ENCODE results near the gene VPS13A.

GRCh38 chr9:77375956-77376532 is 198.7 kb downstream of the VPS13A start:
- no peak for TF ChIP-seq GATA2 (IDR thresholded peaks at IDR 0.05; ENCODE audit: low read depth, low read length)
- TF ChIP-seq GATA3 (IDR thresholded peaks at IDR 0.05; ENCODE audit: low read depth, low read length): no peak
